HG03135 (cell line): ENCODE results near the gene CCDC24.

Source experiments
- ATAC-seq: cut with Tn5 transposase; IDR thresholded peaks from one replicate; pipeline ENCODE4 v1.9.1; 2021; ENCODE audit warnings: mild to moderate bottlenecking, moderate library complexity; ENCODE audit not compliant: unreplicated experiment

CCDC24 gene

GRCh38 chr1:44036409-44037139 lies 45.2 kb downstream of the CCDC24 start:
- no peak for ATAC-seq

GRCh38 chr1:44037154-44037553 lies 45.8 kb downstream of the CCDC24 start:
- ATAC-seq, result no peak

GRCh38 chr1:44038876-44039657 lies 47.7 kb downstream of the CCDC24 start:
- no peak for ATAC-seq

GRCh38 chr1:44040418-44040817 lies 49.0 kb downstream of the CCDC24 start:
- no peak for ATAC-seq

- ATAC-seq, result no peak
These were observed 49.4 kb downstream of the CCDC24 start for GRCh38 chr1:44040846-44041245.

GRCh38 chr1:44043176-44044070 lies 52.0 kb downstream of the CCDC24 start:
- ATAC-seq, result no peak

GRCh38 chr1:44044071-44044801 lies 52.8 kb downstream of the CCDC24 start:
- no peak for ATAC-seq

GRCh38 chr1:44045064-44045463 lies 53.7 kb downstream of the CCDC24 start:
- ATAC-seq, result no peak
